GM12878 (cell line): Measurements from ENCODE around the gene DYDC1. TPM values are rescaled to one million over a fixed set of nuclear protein-coding genes. Genes with fewer than 3 reads are reported as not detected.

ENCODE experiments used
- ATAC-seq: fragments of 200-7000 bp; cut with Tn5 transposase; 3 replicates; pipeline ENCODE4 v1.9.1; 2020; ENCODE audit warnings: mild to moderate bottlenecking, moderate library complexity
- BruUV-seq: library from RNA; stranded (reverse); fragments of 400-500 nt; replicated peaks from 2 replicates; lab custom pipeline; 2021; lab: Mats Ljungman, UMichigan
- CTCF ChIA-PET: fragments of 300-600 bp; sonication (Branson Sonifier 250); formaldehyde crosslinking; extraction: SDS; loops from one replicate; lab custom pipeline; 2021; ENCODE audit warnings: inconsistent platforms; lab: Yijun Ruan, JAX
- POLR2A ChIA-PET: fragments of 350-600 bp; formaldehyde crosslinking; extraction: SDS; loops from one replicate; lab custom pipeline; 2021; ENCODE audit warnings: inconsistent platforms; lab: Charles Lee
- RAD21 ChIA-PET: fragments of 300-600 bp; sonication (Branson Sonifier 250); formaldehyde crosslinking; loops from one replicate; lab custom pipeline; 2023; ENCODE audit warnings: antibody characterized with exemption; ENCODE audit not compliant: unreplicated experiment; lab: Charles Lee
- SMC1A ChIA-PET: fragments of 300-600 bp; sonication (Branson Sonifier 250); formaldehyde crosslinking; loops from one replicate; lab custom pipeline; 2023; ENCODE audit not compliant: unreplicated experiment, uncharacterized antibody; lab: Charles Lee
- DNase-seq: peaks from one replicate; pipeline ENCODE4 v3.0.0-alpha.2; 2011; ENCODE audit warnings: low read depth, low spot score
- FAIRE-seq: peaks from 3 replicates; lab custom pipeline; 2011; peaks lifted over from hg19 to GRCh38; lab: Jason Lieb, UNC
- H2AFZ ChIP-seq: 2 replicates; pipeline ENCODE4 v1.6.0; 2011; ENCODE audit warnings: low read depth, low read length, control low read depth; ENCODE audit not compliant: control insufficient read depth
- H3K27ac ChIP-seq: 2 replicates; pipeline ENCODE4 v1.5.1; 2011; ENCODE audit warnings: control low read depth; ENCODE audit not compliant: control insufficient read depth, insufficient read depth
- H3K27me3 ChIP-seq, 2 experiments: replicated peaks in 1 of 2; 2 replicates each; pipeline versions ENCODE4 v1.6.0 to v1.6.1; 2011; ENCODE audit warnings: low read length in 1 of 2; ENCODE audit not compliant: control insufficient read depth in 2 of 2, insufficient read depth in 2 of 2
- H3K36me3 ChIP-seq, 2 experiments: 2 replicates each; pipeline ENCODE4 v1.5.1; 2011; ENCODE audit warnings: low read length in 1 of 2; ENCODE audit not compliant: control insufficient read depth in 2 of 2, insufficient read depth in 2 of 2
- H3K4me1 ChIP-seq: 2 replicates; pipeline ENCODE4 v1.6.1; 2011; ENCODE audit warnings: mild to moderate bottlenecking, low read length, moderate library complexity, mixed read lengths; ENCODE audit not compliant: control insufficient read depth, insufficient read depth
- H3K4me2 ChIP-seq: 2 replicates; pipeline ENCODE4 v1.6.0; 2011; ENCODE audit warnings: control low read depth; ENCODE audit not compliant: control insufficient read depth, insufficient read depth
- H3K4me3 ChIP-seq: fragments of 200-600 bp; sonication (generic); 2 replicates; pipeline ENCODE4 v1.5.1; 2016
- H3K79me2 ChIP-seq: 2 replicates; pipeline ENCODE4 v1.6.0; 2011; ENCODE audit warnings: low read length; ENCODE audit not compliant: control insufficient read depth, insufficient read depth
- H3K9ac ChIP-seq: 2 replicates; pipeline ENCODE4 v1.8.0; 2011; ENCODE audit warnings: low read length, control low read depth, mixed read lengths; ENCODE audit not compliant: control insufficient read depth, insufficient read depth
- H3K9me3 ChIP-seq: replicated peaks from 3 replicates; pipeline ENCODE4 v1.5.1; 2011; ENCODE audit warnings: mild to moderate bottlenecking, low read length; ENCODE audit not compliant: control insufficient read depth, insufficient read depth
- H4K20me1 ChIP-seq: 2 replicates; pipeline ENCODE4 v1.6.0; 2011; ENCODE audit not compliant: control insufficient read depth, insufficient read depth
- ASH2L ChIP-seq: fragments of 300-600, 200-600 bp; sonication (generic); IDR thresholded peaks from 2 replicates; pipeline ENCODE4 v1.6.1; 2017; ENCODE audit warnings: low read depth, mild to moderate bottlenecking, borderline replicate concordance
- CHD4 ChIP-seq: fragments of 200-600 bp; sonication (generic); IDR thresholded peaks from 2 replicates; pipeline ENCODE4 v1.6.1; 2016; ENCODE audit warnings: mild to moderate bottlenecking
- CREB1 ChIP-seq: IDR thresholded peaks from 2 replicates; pipeline ENCODE4 v1.6.1; 2012; ENCODE audit warnings: low read depth, mild to moderate bottlenecking, inconsistent platforms
- IRF4 ChIP-seq: IDR thresholded peaks from 2 replicates; pipeline ENCODE4 v1.6.1; 2011; ENCODE audit warnings: low read depth, low read length
- PAX8 ChIP-seq: fragments of 450-650 bp; IDR thresholded peaks from 2 replicates; pipeline ENCODE4 v1.6.1; 2017; ENCODE audit warnings: mild to moderate bottlenecking, moderate library complexity
- POLR2A ChIP-seq: IDR thresholded peaks from 2 replicates; pipeline ENCODE4 v1.6.1; 2011; ENCODE audit warnings: low read depth, mild to moderate bottlenecking, low read length
- RAD21 ChIP-seq: IDR thresholded peaks from 2 replicates; pipeline ENCODE4 v1.6.1; 2011; ENCODE audit warnings: mild to moderate bottlenecking, low read depth, low read length, moderate library complexity; ENCODE audit not compliant: insufficient read depth
- RB1 ChIP-seq: fragments of 450-650 bp; formaldehyde crosslinking; IDR thresholded peaks from 2 replicates; pipeline ENCODE4 v1.6.1; 2017; ENCODE audit warnings: mild to moderate bottlenecking, borderline replicate concordance
- ZNF622 ChIP-seq: fragments of 450-650 bp; IDR thresholded peaks from 2 replicates; pipeline ENCODE4 v1.6.1; 2017; ENCODE audit warnings: mild to moderate bottlenecking, inconsistent platforms
- WGBS: methylation state at CpG from one replicate; pipeline ENCODE4 v1.1.6; 2016; ENCODE audit warnings: low lambda C conversion rate; ENCODE audit not compliant: insufficient replicate concordance, insufficient coverage; ENCODE audit errors: missing lambda C conversion rate; 5-methylcytosine and 5-hydroxymethylcytosine counted together
- in situ Hi-C: fragments of 300-500 bp; cut with MboI; formaldehyde crosslinking; loops from 9 replicates; pipeline ENCODE4 v1.14.3; 2018; ENCODE audit warnings: mixed read lengths
- intact Hi-C: fragments of 100-400 bp; cut with micrococcal nuclease; formaldehyde crosslinking; loops from one replicate; pipeline ENCODE4 v1.14.2; 2022; ENCODE audit not compliant: unreplicated experiment
- polyA plus RNA-seq, 11 experiments: library from polyadenylated mRNA; depleted of rRNA in 4 of 11; unstranded in 6 of 11; stranded (reverse) in 5 of 11; fragments of >200 nt; fragmentation: Nextera tagmentation in 4 of 11; fragmentation: Illumina TruSeq in 1 of 11; extraction: Ambion mirVana in 4 of 11; extraction: Trizol in 1 of 11; gene quantifications; 1 replicate in 1 of 11; 2 replicates in 10 of 11; pipeline versions ENCODE4 v1.2.1 to v1.2.3, GENCODE V29; 2011 to 2016; ENCODE audit warnings: inconsistent platforms in 2 of 11, missing spikeins in 2 of 11, low read depth in 1 of 11
- total RNA-seq, 4 experiments: library from RNA; depleted of rRNA in 3 of 4; stranded (reverse); fragments of >200 nt in 3 of 4; fragmentation: Illumina TruSeq in 1 of 4; extraction: Trizol in 1 of 4; gene quantifications; 2 replicates each; pipeline versions ENCODE4 v1.2.1 to v1.2.3, GENCODE V29; 2013 to 2021
- TF ChIP-seq, protein P1 (sequence below): IDR thresholded peaks from 2 replicates; pipeline ENCODE4 v1.6.1; 2011; ENCODE audit warnings: low read depth, low read length, improper control_type of control experiment, borderline replicate concordance
- TF ChIP-seq, protein P2 (sequence below): IDR thresholded peaks from 2 replicates; pipeline ENCODE4 v1.6.1; 2011; ENCODE audit warnings: borderline replicate concordance, low read depth, mild to moderate bottlenecking, moderate library complexity, low read length; ENCODE audit not compliant: insufficient read depth, poor library complexity, severe bottlenecking
- TF ChIP-seq, protein P3 (sequence below): fragments of 150-350 bp; IDR thresholded peaks from 2 replicates; pipeline ENCODE4 v1.6.1; 2016; ENCODE audit warnings: low read depth, low read length
- TF ChIP-seq, protein P4 (sequence below): fragments of 450-650 bp; IDR thresholded peaks from 2 replicates; pipeline ENCODE4 v1.6.1; 2017; ENCODE audit warnings: mild to moderate bottlenecking, moderate library complexity

DYDC1 gene
- total and polyA plus RNA-seq, 10 of the 15 experiments (the other 5 are each of a cell fraction or from before 2014, with no cell fraction given), result not detected

DNA sequence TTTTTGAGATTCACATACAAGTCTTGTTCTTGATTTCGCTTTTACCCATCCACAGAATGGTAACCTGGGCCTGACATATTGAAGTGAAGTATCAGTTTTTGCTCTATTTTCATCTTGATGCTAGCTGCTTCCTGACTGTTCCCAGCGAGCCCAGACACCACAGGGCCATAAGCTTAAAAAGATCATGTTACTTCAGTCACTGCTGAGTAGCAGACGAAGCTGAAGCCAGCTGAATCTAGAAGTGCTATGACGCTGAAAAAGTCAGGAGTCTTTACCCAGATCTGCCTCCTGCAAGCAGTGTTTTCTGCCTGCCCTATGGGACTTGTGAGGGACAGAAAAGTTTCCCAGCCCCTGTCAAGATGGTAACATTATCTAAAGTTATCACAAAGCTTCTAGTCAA lies 49.1 kb upstream of the DYDC1 start (continued):
- TF ChIP-seq RAD21, result no peak
- no peak for TF ChIP-seq CHD4
- TF ChIP-seq, protein P1, sequence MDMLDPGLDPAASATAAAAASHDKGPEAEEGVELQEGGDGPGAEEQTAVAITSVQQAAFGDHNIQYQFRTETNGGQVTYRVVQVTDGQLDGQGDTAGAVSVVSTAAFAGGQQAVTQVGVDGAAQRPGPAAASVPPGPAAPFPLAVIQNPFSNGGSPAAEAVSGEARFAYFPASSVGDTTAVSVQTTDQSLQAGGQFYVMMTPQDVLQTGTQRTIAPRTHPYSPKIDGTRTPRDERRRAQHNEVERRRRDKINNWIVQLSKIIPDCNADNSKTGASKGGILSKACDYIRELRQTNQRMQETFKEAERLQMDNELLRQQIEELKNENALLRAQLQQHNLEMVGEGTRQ, result no peak
- TF ChIP-seq CREB1, result no peak
- TF ChIP-seq ASH2L, result no peak
- TF ChIP-seq ZNF622, result no peak
- TF ChIP-seq, protein P2, sequence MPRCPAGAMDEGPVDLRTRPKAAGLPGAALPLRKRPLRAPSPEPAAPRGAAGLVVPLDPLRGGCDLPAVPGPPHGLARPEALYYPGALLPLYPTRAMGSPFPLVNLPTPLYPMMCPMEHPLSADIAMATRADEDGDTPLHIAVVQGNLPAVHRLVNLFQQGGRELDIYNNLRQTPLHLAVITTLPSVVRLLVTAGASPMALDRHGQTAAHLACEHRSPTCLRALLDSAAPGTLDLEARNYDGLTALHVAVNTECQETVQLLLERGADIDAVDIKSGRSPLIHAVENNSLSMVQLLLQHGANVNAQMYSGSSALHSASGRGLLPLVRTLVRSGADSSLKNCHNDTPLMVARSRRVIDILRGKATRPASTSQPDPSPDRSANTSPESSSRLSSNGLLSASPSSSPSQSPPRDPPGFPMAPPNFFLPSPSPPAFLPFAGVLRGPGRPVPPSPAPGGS, result no peak

DNA sequence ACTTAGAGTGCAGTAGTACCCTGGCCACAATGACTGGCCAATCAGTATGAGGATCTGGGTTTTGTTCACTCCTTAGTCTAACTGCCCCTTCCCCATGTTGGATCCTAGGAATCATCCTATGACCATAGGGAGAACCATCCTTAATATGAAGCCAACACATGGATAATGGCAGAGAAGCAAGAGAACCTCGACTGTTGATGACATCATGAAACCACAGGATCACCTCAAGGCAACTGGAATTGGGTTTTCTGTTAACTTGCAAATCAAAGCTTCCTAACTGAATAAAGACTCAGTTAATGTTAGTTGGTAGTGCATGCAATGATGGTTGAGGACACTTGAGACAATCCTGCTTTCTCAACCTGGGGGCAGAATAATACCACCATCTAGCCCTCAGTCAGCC lies 48.5 kb upstream of the DYDC1 start:
- H3K9me3 ChIP-seq, result no peaks in the 10 kb centered on the region
- POLR2A ChIA-PET, result no interaction called here
- H3K36me3 ChIP-seq, result no peaks in the 10 kb centered on the region
- H2AFZ ChIP-seq, result no peak overlapping the region
- H4K20me1 ChIP-seq, result no peaks in the 10 kb centered on the region
- no peak overlapping the region for H3K27ac ChIP-seq
- CTCF ChIA-PET, result interaction anchor here (0.6 to 2.3 kb wide), 4 partner anchors 16 to 868 kb away, joined by 3 to 7 read pairs (median 3); no protein-coding TSS in a partner anchor
- in situ Hi-C loops (no loop called here), intact Hi-C loops (no loop called here)
- no peak for ATAC-seq
- 30% methylated on average over 1 of the region's 1 CpG for WGBS
- SMC1A ChIA-PET, result interaction anchor here (1.3 kb wide), 1 partner anchor 40 kb away, joined by 3 read pairs; no protein-coding TSS in a partner anchor
- no peak overlapping the region for H3K9ac ChIP-seq
- H3K4me2 ChIP-seq, result no peak overlapping the region
- H3K27me3 ChIP-seq, result peaks cover 0 to 3% of the 10 kb centered on the region in 2 experiments; a peak in 2 of 4 replicates
- H3K79me2 ChIP-seq, result no peaks in the 10 kb centered on the region
- BruUV-seq, result no TSS peak
- RAD21 ChIA-PET, result no interaction called here
- H3K4me3 ChIP-seq, result no peak overlapping the region
- no peak for FAIRE-seq
- DNase-seq, result no peak
- no peaks in the 10 kb centered on the region; the same call in 1 of the 2 replicates for H3K4me1 ChIP-seq
- TF ChIP-seq, protein P3, sequence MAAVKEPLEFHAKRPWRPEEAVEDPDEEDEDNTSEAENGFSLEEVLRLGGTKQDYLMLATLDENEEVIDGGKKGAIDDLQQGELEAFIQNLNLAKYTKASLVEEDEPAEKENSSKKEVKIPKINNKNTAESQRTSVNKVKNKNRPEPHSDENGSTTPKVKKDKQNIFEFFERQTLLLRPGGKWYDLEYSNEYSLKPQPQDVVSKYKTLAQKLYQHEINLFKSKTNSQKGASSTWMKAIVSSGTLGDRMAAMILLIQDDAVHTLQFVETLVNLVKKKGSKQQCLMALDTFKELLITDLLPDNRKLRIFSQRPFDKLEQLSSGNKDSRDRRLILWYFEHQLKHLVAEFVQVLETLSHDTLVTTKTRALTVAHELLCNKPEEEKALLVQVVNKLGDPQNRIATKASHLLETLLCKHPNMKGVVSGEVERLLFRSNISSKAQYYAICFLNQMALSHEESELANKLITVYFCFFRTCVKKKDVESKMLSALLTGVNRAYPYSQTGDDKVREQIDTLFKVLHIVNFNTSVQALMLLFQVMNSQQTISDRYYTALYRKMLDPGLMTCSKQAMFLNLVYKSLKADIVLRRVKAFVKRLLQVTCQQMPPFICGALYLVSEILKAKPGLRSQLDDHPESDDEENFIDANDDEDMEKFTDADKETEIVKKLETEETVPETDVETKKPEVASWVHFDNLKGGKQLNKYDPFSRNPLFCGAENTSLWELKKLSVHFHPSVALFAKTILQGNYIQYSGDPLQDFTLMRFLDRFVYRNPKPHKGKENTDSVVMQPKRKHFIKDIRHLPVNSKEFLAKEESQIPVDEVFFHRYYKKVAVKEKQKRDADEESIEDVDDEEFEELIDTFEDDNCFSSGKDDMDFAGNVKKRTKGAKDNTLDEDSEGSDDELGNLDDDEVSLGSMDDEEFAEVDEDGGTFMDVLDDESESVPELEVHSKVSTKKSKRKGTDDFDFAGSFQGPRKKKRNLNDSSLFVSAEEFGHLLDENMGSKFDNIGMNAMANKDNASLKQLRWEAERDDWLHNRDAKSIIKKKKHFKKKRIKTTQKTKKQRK, result no peak
- TF ChIP-seq RB1, result no peak
- TF ChIP-seq IRF4, result no peak
- TF ChIP-seq, protein P4, sequence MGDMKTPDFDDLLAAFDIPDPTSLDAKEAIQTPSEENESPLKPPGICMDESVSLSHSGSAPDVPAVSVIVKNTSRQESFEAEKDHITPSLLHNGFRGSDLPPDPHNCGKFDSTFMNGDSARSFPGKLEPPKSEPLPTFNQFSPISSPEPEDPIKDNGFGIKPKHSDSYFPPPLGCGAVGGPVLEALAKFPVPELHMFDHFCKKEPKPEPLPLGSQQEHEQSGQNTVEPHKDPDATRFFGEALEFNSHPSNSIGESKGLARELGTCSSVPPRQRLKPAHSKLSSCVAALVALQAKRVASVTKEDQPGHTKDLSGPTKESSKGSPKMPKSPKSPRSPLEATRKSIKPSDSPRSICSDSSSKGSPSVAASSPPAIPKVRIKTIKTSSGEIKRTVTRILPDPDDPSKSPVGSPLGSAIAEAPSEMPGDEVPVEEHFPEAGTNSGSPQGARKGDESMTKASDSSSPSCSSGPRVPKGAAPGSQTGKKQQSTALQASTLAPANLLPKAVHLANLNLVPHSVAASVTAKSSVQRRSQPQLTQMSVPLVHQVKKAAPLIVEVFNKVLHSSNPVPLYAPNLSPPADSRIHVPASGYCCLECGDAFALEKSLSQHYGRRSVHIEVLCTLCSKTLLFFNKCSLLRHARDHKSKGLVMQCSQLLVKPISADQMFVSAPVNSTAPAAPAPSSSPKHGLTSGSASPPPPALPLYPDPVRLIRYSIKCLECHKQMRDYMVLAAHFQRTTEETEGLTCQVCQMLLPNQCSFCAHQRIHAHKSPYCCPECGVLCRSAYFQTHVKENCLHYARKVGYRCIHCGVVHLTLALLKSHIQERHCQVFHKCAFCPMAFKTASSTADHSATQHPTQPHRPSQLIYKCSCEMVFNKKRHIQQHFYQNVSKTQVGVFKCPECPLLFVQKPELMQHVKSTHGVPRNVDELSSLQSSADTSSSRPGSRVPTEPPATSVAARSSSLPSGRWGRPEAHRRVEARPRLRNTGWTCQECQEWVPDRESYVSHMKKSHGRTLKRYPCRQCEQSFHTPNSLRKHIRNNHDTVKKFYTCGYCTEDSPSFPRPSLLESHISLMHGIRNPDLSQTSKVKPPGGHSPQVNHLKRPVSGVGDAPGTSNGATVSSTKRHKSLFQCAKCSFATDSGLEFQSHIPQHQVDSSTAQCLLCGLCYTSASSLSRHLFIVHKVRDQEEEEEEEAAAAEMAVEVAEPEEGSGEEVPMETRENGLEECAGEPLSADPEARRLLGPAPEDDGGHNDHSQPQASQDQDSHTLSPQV, result no peak
- no peak for TF ChIP-seq POLR2A
- TF ChIP-seq PAX8, result no peak
